Keratinocyte (primary cell): ENCODE data around the gene STAB2. TPM values are rescaled to one million over a fixed set of nuclear protein-coding genes. Genes with fewer than 3 reads are reported as not detected.

Experiments
- DNase-seq: peaks from one replicate; pipeline ENCODE4 v3.0.0-alpha.2; 2011; ENCODE audit warnings: low read depth, missing footprints, low spot score
- FAIRE-seq: peaks from 2 replicates; lab custom pipeline; 2011; peaks lifted over from hg19 to GRCh38; lab: Jason Lieb, UNC
- H2AFZ ChIP-seq: 2 replicates; pipeline ENCODE4 v1.6.0; 2012; ENCODE audit warnings: low read length, control low read depth, inconsistent platforms; ENCODE audit not compliant: control insufficient read depth
- H3K27ac ChIP-seq: 2 replicates; pipeline ENCODE4 v1.5.1; 2011; ENCODE audit warnings: low read length; ENCODE audit not compliant: control insufficient read depth, insufficient read depth
- H3K27me3 ChIP-seq: 3 replicates; pipeline ENCODE4 v1.6.0; 2011; ENCODE audit warnings: low read length; ENCODE audit not compliant: control insufficient read depth, insufficient read depth; ENCODE audit errors: extremely low read depth
- H3K36me3 ChIP-seq, 2 experiments: 2 replicates in 1 of 2; 3 replicates in 1 of 2; pipeline ENCODE4 v1.5.1; 2011; ENCODE audit warnings: low read length in 2 of 2, mild to moderate bottlenecking in 1 of 2; ENCODE audit not compliant: control insufficient read depth in 2 of 2, insufficient read depth in 2 of 2; ENCODE audit errors: extremely low read depth in 1 of 2
- H3K4me1 ChIP-seq: 3 replicates; pipeline ENCODE4 v1.5.1; 2011; ENCODE audit warnings: low read length; ENCODE audit not compliant: control insufficient read depth, insufficient read depth; ENCODE audit errors: extremely low read depth
- H3K4me2 ChIP-seq: 3 replicates; pipeline ENCODE4 v1.6.0; 2011; ENCODE audit warnings: low read depth, low read length; ENCODE audit not compliant: control insufficient read depth, insufficient read depth; ENCODE audit errors: extremely low read depth
- H3K4me3 ChIP-seq, 3 experiments: fragments of 200-600 bp in 1 of 3; sonication (generic) in 1 of 3; 2 replicates in 2 of 3; 3 replicates in 1 of 3; pipeline ENCODE4 v1.5.1; 2011 to 2016; ENCODE audit warnings: low read length in 3 of 3, mild to moderate bottlenecking in 3 of 3, control low read depth in 2 of 3, inconsistent platforms in 1 of 3, low read depth in 1 of 3, mixed read lengths in 1 of 3, mixed run types in 1 of 3, moderate library complexity in 1 of 3; ENCODE audit not compliant: control insufficient read depth in 2 of 3, insufficient read depth in 2 of 3; ENCODE audit errors: extremely low read depth in 1 of 3
- H3K79me2 ChIP-seq: 2 replicates; pipeline ENCODE4 v1.6.0; 2012; ENCODE audit warnings: low read length; ENCODE audit not compliant: control insufficient read depth, insufficient read depth
- H3K9ac ChIP-seq: 3 replicates; pipeline ENCODE4 v1.6.0; 2011; ENCODE audit warnings: low read length; ENCODE audit not compliant: control insufficient read depth, insufficient read depth; ENCODE audit errors: extremely low read depth
- H3K9me1 ChIP-seq: 3 replicates; pipeline ENCODE4 v1.6.0; 2011; ENCODE audit warnings: low read length; ENCODE audit not compliant: control insufficient read depth, insufficient read depth; ENCODE audit errors: extremely low read depth
- H3K9me3 ChIP-seq: 2 replicates; pipeline ENCODE4 v1.5.1; 2012; ENCODE audit warnings: low read depth, low read length; ENCODE audit not compliant: control insufficient read depth
- H4K20me1 ChIP-seq: 3 replicates; pipeline ENCODE4 v1.6.0; 2011; ENCODE audit warnings: low read length; ENCODE audit not compliant: control insufficient read depth, insufficient read depth; ENCODE audit errors: extremely low read depth
- CTCF ChIP-seq, 3 experiments: IDR thresholded peaks in 1 of 3; conservative IDR thresholded peaks in 1 of 3; optimal IDR thresholded peaks in 1 of 3; 2 replicates in 2 of 3; 3 replicates in 1 of 3; pipeline versions ENCODE3 to v1.5.1; 2011; ENCODE audit warnings: low read length in 3 of 3, mild to moderate bottlenecking in 3 of 3, moderate library complexity in 2 of 3, control low read depth in 1 of 3, inconsistent platforms in 1 of 3; ENCODE audit not compliant: insufficient read depth in 2 of 3; ENCODE audit errors: extremely low read depth in 1 of 3
- EZH2 ChIP-seq: IDR thresholded peaks from one replicate; pipeline ENCODE4 v1.6.1; 2012; ENCODE audit warnings: inconsistent platforms, mild to moderate bottlenecking, low read length, moderate library complexity
- dilution Hi-C: fragments of 300-500 bp; cut with MboI; formaldehyde crosslinking; loops from one replicate; pipeline ENCODE4 v1.7.0; 2020; ENCODE audit warnings: low sequenced_read_pairs; ENCODE audit not compliant: extremely low pct_ligation_motif_present
- polyA plus RNA-seq, 5 experiments: library from polyadenylated mRNA; depleted of rRNA in 3 of 5; stranded (reverse) in 3 of 5; stranded (forward) in 1 of 5; unstranded in 1 of 5; fragments of >200 nt; gene quantifications; 1 replicate in 1 of 5; 2 replicates in 3 of 5; 3 replicates in 1 of 5; pipeline versions ENCODE4 v1.2.1 to v1.2.3, GENCODE V29; 2011 to 2012; ENCODE audit warnings: missing spikeins in 2 of 5, low read depth in 1 of 5, low replicate concordance in 1 of 5

STAB2 gene
- polyA plus RNA-seq, 1 donor (not counting 4 experiments of a cell fraction or from before 2014, with no cell fraction given), result not detected

DNA sequence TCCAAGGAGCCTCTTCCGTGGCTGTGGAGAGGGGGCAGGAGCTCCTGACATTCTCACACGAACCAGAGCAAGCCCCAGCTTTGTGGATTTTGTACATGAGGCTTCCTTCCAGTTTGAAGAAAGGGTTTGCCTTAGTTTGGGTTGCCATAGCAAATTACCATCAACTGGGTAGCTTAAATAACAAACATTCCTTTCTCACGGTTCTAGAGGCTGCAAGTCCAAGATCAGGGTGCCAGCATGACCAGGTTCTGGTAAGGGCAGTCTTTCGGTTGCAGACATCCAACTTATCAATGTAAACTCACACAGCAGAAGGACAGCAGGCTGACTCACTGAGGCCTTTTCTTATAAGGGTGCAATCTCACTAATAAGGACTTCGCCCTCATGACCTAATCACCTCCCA, 25.9 kb upstream of the STAB2 start:
- peak overlapping the region in 1 of 3 experiments; percentile 11 for H3K4me3 ChIP-seq
- H3K4me2 ChIP-seq, result peak overlapping the region; percentile 65
- H4K20me1 ChIP-seq, result no peaks in the 10 kb centered on the region
- no peak for FAIRE-seq
- H3K36me3 ChIP-seq, result peaks cover 0 to 2% of the 10 kb centered on the region in 2 experiments
- no peaks in the 10 kb centered on the region for H3K79me2 ChIP-seq
- no peaks in the 10 kb centered on the region for H3K9me1 ChIP-seq
- peaks cover 31% of the 10 kb centered on the region for H3K4me1 ChIP-seq
- peak overlapping the region; percentile 99 for H3K27ac ChIP-seq
- H2AFZ ChIP-seq, result peak overlapping the region; percentile 17
- no peak for TF ChIP-seq EZH2
- DNase-seq, result peak; percentile 33
- H3K27me3 ChIP-seq, result no peaks in the 10 kb centered on the region
- dilution Hi-C loops, result no loop called here
- peaks cover 8% of the 10 kb centered on the region for H3K9me3 ChIP-seq
- peak overlapping the region; percentile 87 for H3K9ac ChIP-seq

- Histone ChIP-seq H3K27me3 (no peaks in the 10 kb centered on the region), H3K4me2 (no peak overlapping the region), H3K9me3 (peaks cover 9% of the 10 kb centered on the region), H3K9me1 (no peaks in the 10 kb centered on the region), H4K20me1 (no peaks in the 10 kb centered on the region), H3K27ac (no peak overlapping the region), H2AFZ (no peak overlapping the region), H3K79me2 (no peaks in the 10 kb centered on the region), H3K36me3 (no peaks in the 10 kb centered on the region), H3K9ac (no peak overlapping the region), H3K4me3 (no peak overlapping the region), H3K4me1 (peaks cover 18% of the 10 kb centered on the region)
- FAIRE-seq, result no peak
- no peak for TF ChIP-seq EZH2
- TF ChIP-seq CTCF (optimal IDR thresholded peaks at IDR 0.05 in 1 of 3, IDR thresholded peaks at IDR 0.05 in 1 of 3, conservative IDR thresholded peaks at IDR 0.05 in 1 of 3; ENCODE audit: extremely low read depth in 1 of 3, insufficient read depth in 2 of 3, low read length in 3 of 3), result no peak
- dilution Hi-C loops, result no loop called here
- no peak for DNase-seq
Observed at GRCh38 chr12:103566398-103566797, 20.7 kb upstream of the STAB2 start.

GRCh38 chr12:103569278-103569677, 17.8 kb upstream of the STAB2 start:
- Histone ChIP-seq H3K36me3 (no peaks in the 10 kb centered on the region), H3K4me2 (no peak overlapping the region), H3K4me3 (no peak overlapping the region), H3K9ac (no peak overlapping the region), H3K4me1 (peaks cover 6% of the 10 kb centered on the region), H4K20me1 (no peaks in the 10 kb centered on the region), H3K9me1 (no peaks in the 10 kb centered on the region), H3K79me2 (no peaks in the 10 kb centered on the region), H3K27me3 (no peaks in the 10 kb centered on the region), H3K9me3 (peaks cover 4% of the 10 kb centered on the region), H2AFZ (no peak overlapping the region), H3K27ac (no peak overlapping the region)
- dilution Hi-C loops, result no loop called here
- FAIRE-seq (no peak), DNase-seq (no peak)
- no peak for TF ChIP-seq CTCF (optimal IDR thresholded peaks at IDR 0.05 in 1 of 3, IDR thresholded peaks at IDR 0.05 in 1 of 3, conservative IDR thresholded peaks at IDR 0.05 in 1 of 3; ENCODE audit: extremely low read depth in 1 of 3, insufficient read depth in 2 of 3, low read length in 3 of 3)
- TF ChIP-seq EZH2, result no peak
